CD4-positive, alpha-beta T cell treated with Interleukin-15 for 4 hours (primary cell): ENCODE results near the gene FMNL3.
"Not testable (repeated sequence)": the region's sequence is repeated elsewhere in the genome, so short reads cannot be mapped to it uniquely, and the experiment has no call there.

Experiments
- DNase-seq: peaks from one replicate; pipeline ENCODE4 v3.0.0-alpha.2; 2020; ENCODE audit warnings: low spot score

FMNL3 gene

DNA sequence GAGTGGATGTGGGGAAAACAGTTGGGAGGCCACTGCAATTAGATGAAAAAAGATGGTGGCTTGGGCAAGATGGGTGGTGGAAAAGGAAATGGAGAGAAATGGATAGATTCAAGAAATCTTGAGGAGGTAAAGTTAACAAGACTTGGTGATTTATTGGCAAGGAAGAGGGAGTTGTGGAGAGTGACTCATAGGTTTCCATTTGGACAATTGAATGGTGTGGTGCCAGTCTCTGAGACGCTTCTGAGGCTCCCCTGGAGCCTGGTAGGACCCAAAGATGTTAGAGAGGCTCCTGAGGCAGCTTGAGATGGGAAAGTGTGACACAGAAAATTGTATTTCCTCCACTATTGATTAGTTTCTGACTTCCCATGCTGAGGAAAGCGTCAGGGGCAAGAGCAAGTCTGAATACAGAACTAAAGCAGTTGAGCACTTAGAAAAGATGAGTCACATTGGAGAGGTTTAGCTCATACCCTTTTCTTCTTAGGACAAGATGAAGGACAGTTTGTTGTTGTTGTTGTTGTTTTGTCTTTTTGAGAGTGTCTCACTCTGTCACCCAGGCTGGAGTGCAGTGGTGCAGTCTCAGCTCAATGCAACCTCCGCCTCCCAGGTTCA, 79.3 kb downstream of the FMNL3 start:
- no peak for DNase-seq

DNA sequence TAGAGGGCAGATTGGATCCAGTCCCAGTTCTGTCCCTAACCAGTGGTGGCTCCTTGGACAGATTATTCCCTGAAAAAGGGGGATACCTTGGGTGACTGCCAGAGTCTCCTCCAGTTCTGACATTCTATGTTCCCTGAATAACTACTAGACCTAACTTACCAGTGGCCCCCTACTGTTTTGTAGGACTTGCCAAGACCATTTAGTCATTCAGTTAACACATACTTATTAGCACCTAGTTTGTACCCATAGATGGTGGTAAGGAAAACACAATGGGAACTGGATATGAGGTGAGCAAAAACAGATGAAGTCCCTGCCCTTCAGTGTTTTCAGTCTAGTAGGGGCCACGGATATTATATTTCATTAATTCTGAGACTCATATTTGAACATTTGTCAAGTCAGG, 80.4 kb downstream of the FMNL3 start:
- DNase-seq = no peak

- DNase-seq = peak; percentile 20
These were observed 80.9 kb downstream of the FMNL3 start for GRCh38 chr12:49626169-49626835.

DNA sequence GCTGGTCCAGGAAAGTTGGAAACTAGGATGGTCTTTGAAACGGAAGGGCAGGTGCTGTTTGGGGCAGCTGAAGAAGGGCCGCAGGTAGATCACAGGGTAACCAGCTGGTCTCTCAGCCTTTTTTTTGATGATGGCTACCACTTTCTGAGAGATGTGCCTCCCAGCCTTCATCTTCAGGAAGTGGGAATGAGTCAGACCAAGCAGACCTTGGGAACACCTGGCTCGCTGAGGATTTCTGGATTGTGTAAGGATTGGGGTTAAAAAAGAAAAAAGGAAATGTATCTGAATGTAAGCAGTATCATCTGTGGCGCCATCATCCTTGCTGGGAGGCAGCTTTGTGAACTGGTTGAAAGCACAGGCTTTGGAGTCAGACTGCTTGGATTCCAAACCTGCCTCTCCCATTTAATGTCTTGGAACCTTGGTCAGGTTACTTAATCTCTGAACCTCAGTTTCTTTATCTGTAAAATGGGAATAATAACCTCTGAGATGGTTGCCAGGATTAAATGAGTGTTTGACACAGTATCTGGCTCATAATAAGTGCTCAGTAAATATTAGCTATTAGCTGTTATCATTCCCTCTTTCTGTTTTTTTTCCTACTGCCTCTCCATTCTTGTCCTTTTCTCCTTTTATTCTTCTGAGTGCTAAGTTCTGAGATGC, 82.2 kb downstream of the FMNL3 start:
- DNase-seq = no peak

DNA sequence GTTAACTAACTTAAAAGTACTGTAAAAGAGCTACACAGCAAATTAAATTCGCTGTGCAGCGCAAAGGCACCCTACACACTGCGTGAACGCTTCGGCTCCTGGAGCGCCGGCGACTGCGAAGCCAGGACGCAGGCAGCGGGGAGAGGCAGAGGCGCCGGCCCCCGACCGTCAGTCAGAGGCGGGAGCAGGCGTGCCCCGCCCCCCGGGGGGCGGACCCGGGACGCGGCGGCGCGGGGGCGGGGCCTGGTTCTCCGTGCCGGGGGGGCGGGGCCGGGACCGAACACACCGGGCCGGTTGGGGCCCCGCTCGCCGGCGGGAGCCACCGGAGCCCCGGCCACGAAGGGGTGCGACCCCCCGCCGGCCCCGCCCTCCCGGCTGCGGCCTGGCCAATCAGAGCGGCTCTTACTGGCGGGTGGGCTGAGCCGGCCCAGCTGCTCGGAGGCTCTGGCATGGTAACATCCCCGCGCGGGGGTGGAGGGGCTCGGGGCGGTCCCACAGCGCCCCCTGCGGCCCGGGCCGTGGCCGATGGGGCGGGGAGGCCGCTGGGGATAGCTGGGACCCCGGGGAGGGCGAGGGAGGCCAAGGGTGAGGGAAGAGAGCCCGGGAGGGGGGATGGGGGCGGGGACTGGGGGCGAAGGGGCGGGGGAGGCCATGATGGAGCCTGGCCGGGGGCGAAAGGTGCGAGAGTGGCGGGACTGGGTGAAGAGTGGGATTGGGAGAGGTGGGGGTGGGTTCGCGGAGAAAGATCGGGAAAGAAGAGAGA, 83.9 kb downstream of the FMNL3 start, which contains the start of gene PRPF40B:
Gene PRPF40B, plus strand, starts transcription at position 420 of the 763 bp plus-strand sequence. Its CDS starts 30 bp downstream, at position 450.
- peak; percentile 80 for DNase-seq

- peak; percentile 61 for DNase-seq
These were observed 84.6 kb downstream of the FMNL3 start for GRCh38 chr12:49622501-49623141.

DNA sequence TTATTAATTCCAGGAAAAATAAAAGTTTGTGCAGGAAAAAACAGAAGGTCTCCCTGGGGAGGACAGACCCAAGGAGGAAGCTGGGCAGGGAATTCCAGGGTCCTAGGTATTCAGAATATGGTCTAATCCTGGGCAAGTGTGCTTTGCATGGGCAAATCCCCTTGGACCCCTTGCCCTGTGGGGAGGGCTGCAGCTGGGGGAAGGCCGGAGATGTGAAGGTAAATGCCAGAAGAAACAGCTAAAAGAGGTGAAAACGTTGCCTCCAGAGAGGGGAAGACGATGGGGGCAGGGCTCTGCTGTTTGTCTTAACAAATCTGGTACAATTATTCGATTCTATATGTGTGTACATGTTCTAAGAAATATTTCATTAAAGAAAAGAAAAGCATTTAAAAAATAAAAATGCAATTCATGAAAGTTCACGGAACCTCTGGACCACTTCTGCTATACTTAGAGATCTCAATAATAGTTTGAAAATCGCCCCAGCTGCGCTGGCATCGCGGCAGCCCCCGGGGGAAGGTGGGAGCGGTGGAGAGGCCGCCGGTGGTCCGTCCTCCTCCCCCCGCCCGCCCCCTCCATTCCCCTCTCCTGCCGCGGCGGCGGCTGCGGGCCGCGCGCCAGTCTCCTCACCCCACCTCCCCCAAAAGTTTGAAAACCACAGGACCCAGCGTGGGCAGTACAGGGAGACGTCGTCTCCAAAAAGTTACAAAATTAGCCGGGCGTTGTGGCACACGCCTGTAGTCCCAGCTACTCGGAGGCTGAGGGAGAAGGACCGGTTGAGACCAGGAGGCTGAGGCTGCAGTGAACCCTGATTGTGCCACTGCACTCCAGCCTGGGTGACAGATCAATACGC, 85.3 kb downstream of the FMNL3 start:
- DNase-seq = no peak

GRCh38 chr12:49619286-49619685, 87.9 kb downstream of the FMNL3 start:
- DNase-seq = no peak

- no peak for DNase-seq
These were observed 88.6 kb downstream of the FMNL3 start for GRCh38 chr12:49618576-49618975.

DNA sequence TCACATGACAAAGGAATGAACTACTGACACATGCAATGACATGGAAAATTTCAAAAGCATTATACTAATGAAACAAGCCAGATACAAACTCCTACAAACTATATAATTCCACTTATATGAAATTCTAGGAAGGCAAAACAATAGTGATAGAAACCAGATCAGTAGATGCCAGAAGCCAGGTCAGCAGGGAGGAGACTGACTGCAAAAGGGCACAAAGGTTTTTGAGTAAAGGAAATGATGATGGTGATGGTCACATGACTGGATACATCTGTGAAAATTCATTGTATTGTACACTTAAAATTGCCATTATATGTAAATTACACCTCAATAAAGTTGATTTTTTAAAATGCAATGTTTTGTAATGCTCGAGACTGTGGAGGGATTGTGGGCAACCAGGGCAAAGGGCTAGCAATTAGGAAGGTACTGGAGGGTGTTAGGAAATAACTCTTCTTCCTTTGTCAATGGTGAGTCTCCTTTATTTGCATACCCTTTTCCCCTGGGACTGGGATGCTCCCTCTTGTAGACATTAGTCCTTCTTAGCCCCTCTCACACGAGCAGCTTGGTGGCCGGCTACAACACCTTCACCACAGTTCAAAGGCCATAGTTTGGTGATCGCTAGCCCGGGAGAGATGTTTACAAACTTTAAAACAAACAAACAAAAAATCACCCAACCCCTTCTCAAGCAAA, 90.5 kb downstream of the FMNL3 start:
- DNase-seq = no peak

- DNase-seq = no peak
These were observed 91.5 kb downstream of the FMNL3 start for GRCh38 chr12:49615725-49616124.

- no peak for DNase-seq
These were observed 95.0 kb downstream of the FMNL3 start for GRCh38 chr12:49612210-49612609.

GRCh38 chr12:49610785-49611184, 96.4 kb downstream of the FMNL3 start:
- not testable (repeated sequence) for DNase-seq

DNA sequence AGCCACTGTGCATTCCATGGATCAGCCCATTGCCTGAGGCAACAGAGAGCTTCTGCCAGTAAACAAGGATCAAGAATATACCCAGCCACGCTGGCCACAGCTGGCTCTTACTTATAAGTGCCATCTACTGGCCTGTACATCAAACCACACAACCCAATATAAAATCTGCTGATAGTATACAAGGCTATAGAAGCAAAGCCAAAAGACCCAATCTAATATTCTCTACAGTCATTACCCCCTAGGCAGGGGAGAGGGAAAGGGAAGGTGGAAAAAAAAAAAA, 97.4 kb downstream of the FMNL3 start:
- DNase-seq = no peak

DNA sequence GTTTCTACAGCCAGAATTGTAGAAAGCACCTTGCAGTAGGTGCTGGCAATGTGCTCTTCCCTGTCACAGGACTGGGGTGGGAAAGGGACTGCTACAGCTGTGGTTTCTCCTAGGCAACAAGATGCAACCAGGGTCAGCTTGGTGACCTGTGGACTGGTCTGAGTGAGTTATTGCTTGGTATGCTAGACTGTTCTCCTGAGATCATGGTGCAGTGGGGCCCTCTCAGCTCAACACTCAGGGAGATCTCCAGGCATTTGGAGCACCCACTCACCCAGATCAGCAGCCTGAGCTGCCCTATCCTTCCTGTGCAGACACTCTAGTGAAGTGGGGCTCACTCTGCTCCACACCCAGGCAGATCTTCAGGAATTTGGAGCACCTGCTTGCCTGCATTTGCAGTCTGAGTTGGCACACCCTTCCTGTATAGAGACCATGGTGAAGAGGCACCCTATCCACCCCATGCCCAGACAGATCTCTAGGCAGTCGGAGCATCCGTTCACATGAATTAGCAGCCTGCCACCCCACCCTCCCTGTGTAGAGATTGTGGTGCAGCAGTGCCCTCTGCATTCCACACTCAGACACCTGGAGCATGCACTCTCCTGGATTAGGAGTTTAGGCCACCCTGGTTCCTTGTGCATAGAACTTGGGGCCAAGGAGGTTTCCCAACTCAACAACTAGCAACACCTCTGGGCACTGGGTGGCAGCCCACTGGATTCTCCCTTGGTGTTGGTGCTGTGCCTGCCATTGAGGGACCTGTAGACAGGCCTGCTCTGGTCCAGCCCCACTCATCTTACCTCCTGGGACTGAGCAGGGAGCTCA, 97.9 kb downstream of the FMNL3 start:
- no peak for DNase-seq

DNA sequence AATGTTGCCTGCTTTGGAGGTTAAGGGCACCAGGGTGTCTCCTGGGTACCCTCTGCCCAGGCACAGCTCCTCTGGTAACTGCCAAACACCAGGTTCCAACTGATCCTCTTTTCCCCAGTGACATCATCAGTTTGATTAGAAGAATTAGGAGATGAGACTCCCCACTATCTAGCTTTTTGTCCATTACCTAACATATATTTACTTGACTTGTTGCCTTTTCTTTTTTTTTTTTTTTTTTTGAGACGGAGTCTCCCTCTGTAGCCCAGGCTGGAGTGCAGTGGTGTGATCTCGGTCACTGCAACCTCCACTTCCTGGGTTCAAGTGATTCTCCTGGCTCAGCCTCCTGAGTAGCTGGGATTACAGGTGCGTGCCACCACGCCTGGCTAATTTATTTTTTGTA, 101.7 kb downstream of the FMNL3 start, which contains the start of gene FAM186B:
Gene FAM186B, minus strand, starts transcription at position 101 of the 400 bp plus-strand sequence. CDS start 162 bp downstream, outside the sequence.
- not testable (repeated sequence) for DNase-seq

DNA sequence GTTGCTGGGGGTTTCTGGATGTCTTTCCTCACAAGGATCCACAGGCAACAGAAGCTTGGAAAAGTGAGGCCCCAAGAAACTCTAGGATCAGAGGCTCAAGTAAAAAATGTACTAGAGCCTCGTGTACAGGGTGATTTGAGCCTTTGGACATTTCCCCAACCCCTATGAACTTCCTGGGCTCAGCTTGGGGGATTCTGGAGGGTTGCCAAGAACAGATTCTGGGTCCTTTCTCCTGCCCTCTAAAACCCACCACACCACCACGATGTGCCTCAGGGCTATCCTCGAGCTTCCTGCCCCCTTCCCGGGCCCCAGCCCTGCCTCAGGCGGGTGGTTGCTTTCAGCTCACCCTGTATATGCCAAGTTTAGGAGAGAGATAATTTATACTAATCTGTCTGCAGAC, 102.3 kb downstream of the FMNL3 start:
- DNase-seq = no peak

DNA sequence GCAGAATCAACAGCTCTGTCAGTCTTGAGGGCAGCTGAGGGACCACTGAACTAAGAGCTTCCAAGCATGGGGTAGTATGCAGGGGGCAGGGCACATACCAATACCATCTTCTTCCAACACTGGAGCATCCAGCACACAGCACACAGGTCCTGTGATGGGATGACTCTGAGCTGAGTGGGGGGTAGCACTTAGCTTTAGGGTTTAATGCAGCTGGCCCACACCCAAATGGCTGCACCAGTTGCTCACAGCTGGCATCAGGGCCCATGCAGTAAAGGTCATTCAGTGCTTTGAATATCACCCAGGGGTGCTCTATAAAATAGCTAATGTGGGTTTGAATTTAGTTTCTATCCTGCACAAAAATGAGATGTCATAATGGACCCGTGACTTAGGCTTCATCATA, 103.5 kb downstream of the FMNL3 start:
- no peak for DNase-seq

GRCh38 chr12:49599961-49600360, 107.2 kb downstream of the FMNL3 start:
- DNase-seq = no peak

DNA sequence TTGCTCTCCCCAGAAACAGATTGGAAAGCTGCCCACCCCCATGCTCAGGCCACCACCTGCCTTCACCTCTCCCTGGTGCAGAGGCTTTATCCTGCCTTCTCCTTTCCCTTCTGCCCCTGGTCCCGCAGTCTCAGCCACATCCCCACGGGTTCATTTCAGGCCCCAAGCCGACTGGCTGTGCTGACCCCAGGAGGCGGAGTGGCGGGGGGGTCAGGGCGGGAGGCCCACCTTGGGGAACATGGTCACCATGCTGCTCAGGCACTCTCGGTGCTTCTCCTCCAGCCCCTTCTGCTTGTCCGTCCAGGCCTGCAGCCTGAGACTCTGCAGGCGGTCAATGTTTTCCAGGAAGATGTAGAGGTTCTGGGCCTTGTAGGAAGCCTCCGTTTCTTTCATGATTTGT, 108.7 kb downstream of the FMNL3 start:
- no peak for DNase-seq
